RWPE2 (cell line): ENCODE results near the gene CD163L1.

ENCODE experiments used
- ATAC-seq: fragments of 200-7000 bp; cut with Tn5 transposase; 3 replicates; pipeline ENCODE4 v1.9.1; 2021; ENCODE audit warnings: low read depth
- DNase-seq: peaks from one replicate; pipeline ENCODE4 v3.0.0-alpha.2; 2020; ENCODE audit warnings: low spot score
- H3K27ac ChIP-seq: fragments of 450-650 bp; 2 replicates; pipeline ENCODE4 v1.5.1; 2017; ENCODE audit warnings: mild to moderate bottlenecking; ENCODE audit not compliant: poor library complexity, severe bottlenecking
- H3K27me3 ChIP-seq: fragments of 250-450 bp; sonication (Bioruptor Pico); 2 replicates; pipeline ENCODE4 v1.5.1; 2021; ENCODE audit warnings: mild to moderate bottlenecking, moderate library complexity; ENCODE audit not compliant: insufficient read depth, poor library complexity, severe bottlenecking
- H3K36me3 ChIP-seq: fragments of 250-450 bp; sonication (Bioruptor Pico); 2 replicates; pipeline ENCODE4 v1.5.1; 2020; ENCODE audit warnings: low read depth, mild to moderate bottlenecking, moderate library complexity
- H3K4me1 ChIP-seq: fragments of 250-450 bp; sonication (Bioruptor Pico); 2 replicates; pipeline ENCODE4 v1.5.1; 2021; ENCODE audit warnings: mild to moderate bottlenecking, moderate library complexity; ENCODE audit not compliant: insufficient read depth, poor library complexity, severe bottlenecking
- H3K4me3 ChIP-seq: fragments of 250-450 bp; sonication (Bioruptor Pico); 2 replicates; pipeline ENCODE4 v1.5.1; 2021; ENCODE audit warnings: mild to moderate bottlenecking, moderate library complexity; ENCODE audit not compliant: severe bottlenecking
- H3K9me3 ChIP-seq: fragments of 250-450 bp; sonication (Bioruptor Pico); 2 replicates; pipeline ENCODE4 v1.5.1; 2021; ENCODE audit warnings: mild to moderate bottlenecking, moderate library complexity; ENCODE audit not compliant: severe bottlenecking
- CTCF ChIP-seq: fragments of 450-650 bp; IDR thresholded peaks from one replicate; pipeline ENCODE4 v1.5.1; 2017; ENCODE audit warnings: mild to moderate bottlenecking, moderate library complexity; ENCODE audit not compliant: poor library complexity, severe bottlenecking

Gene CD163L1

DNA sequence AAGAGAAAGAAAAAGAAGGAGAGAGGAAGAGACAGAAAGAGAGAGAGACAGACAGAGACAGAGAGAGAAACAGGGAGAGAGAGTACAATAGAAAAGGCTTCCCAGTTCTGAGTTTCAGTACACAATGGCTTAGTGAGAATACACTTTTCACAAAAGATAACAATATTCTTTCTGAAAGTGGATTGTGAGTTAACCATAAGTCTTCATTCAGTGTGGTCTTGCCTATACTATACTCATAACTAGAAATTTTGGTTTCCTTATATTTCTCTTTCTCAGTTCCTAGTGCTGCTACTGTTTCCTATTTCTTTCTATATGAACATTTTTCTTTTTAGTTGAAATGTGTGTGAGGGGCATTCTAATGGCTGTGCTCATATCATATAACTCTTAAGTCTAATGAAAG is 9.3 kb downstream of the CD163L1 start:
- no peaks in the 10 kb centered on the region for H3K36me3 ChIP-seq
- H3K4me3 ChIP-seq, result no peak overlapping the region
- DNase-seq (no peak), ATAC-seq (no peak)
- no peaks in the 10 kb centered on the region for H3K27me3 ChIP-seq
- TF ChIP-seq CTCF, result no peak
- H3K4me1 ChIP-seq, result peaks cover 16% of the 10 kb centered on the region
- no peaks in the 10 kb centered on the region for H3K9me3 ChIP-seq
- no peak overlapping the region for H3K27ac ChIP-seq

DNA sequence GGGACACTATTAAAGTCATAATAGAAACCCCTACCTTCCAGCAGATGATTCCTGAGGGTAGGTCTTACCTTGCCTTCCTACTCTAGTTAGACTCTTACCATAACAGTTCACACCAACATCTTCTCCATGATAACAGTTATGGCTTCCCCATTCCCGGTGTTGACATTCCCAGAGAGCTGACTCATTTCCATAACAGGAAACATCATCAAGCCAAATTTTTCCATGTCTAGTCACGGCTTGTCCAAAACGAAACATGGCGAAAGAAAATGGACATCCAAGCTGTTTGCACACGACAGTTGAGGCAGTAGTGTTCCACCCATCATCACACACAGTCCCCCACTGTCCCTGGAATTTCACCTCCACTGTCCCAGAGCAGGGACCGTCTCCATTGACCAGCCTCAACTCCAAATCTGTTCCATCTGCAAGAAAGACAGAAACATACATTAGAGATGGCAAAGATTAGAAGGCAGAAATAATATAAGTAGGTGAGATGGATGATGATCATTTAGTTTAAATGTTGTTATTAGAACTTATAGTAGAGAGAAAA is 10.6 kb downstream of the CD163L1 start:
- H3K36me3 ChIP-seq, result no peaks in the 10 kb centered on the region
- H3K27me3 ChIP-seq, result no peaks in the 10 kb centered on the region
- peak; percentile 65; the same call in 2 of the 3 replicates for ATAC-seq
- peak overlapping the region; percentile 16 for H3K27ac ChIP-seq
- TF ChIP-seq CTCF, result no peak
- H3K4me3 ChIP-seq, result no peak overlapping the region
- H3K4me1 ChIP-seq, result peaks cover 16% of the 10 kb centered on the region
- no peaks in the 10 kb centered on the region for H3K9me3 ChIP-seq
- no peak for DNase-seq

DNA sequence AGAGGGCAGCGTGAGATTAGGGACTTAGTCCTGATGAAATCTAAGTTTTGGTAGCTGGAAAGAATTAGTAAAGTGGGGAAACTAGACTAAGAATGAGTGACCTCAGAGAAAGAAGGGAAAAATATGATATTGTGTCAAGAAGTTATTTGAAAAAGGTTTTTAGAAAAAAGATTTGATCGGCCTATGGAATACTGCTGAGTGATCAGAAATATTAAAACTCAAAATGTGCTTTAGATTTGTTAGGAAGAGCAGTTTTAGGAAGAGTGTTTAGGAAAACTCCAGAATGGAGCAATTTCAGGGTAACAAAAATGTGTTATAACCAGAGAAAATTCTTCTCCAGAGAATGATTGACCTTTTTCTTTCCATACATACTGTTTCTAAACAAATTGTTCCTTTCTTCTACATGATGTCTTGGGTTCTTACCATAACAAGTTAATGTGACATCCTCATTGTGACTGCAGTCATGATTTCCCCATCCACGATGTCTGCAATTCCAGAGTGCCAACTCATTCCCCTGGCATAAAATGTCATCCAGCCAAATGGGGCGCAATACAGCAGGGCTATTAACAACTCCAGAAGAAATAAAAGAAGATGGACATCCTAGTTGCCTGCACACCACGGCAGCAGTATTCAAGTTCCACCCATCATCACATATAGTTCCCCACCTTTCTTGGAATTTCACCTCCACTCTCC is 11.8 kb downstream of the CD163L1 start:
- no peaks in the 10 kb centered on the region for H3K36me3 ChIP-seq
- no peak for TF ChIP-seq CTCF

DNA sequence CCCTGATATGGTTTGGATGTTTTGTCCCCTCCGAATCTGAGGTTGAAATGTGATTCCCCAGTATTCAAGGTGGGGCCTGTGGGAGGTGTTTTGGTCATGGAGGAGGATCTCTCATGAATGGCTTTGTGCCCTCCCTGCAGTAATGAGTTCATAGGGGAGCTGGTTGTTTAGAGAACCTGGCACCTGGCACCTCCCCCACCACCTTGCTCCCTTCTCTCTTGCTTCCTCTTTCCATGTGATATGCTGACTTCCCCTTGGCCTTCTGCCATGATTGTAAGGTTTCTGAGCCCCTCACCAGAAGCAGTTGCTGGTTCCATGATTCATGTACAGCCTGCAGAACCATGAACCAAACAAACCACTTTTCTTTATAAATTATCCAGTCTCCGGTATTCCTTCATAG is 32.6 kb downstream of the CD163L1 start:
- DNase-seq, result no peak
- ATAC-seq, result no peak

More for the DNA sequence above, 11.8 kb downstream of the CD163L1 start:
- no peak for DNase-seq
- Histone ChIP-seq H3K4me3 (no peak overlapping the region), H3K4me1 (peaks cover 16% of the 10 kb centered on the region), H3K27me3 (no peaks in the 10 kb centered on the region), H3K9me3 (no peaks in the 10 kb centered on the region), H3K27ac (no peak overlapping the region)
- no peak for ATAC-seq

More for the DNA sequence above, 32.6 kb downstream of the CD163L1 start:
- Histone ChIP-seq H3K27ac (no peak overlapping the region), H3K9me3 (no peaks in the 10 kb centered on the region), H3K4me3 (no peak overlapping the region), H3K27me3 (no peaks in the 10 kb centered on the region), H3K4me1 (no peaks in the 10 kb centered on the region), H3K36me3 (no peaks in the 10 kb centered on the region)
- TF ChIP-seq CTCF, result no peak
